GM23338 (cell line): ENCODE data around the gene CCDC149. TPM values are rescaled to one million over a fixed set of nuclear protein-coding genes. Genes with fewer than 3 reads are reported as not detected.

Experiments used
- ATAC-seq: fragments of 200-7000 bp; cut with Tn5 transposase; 3 replicates; pipeline ENCODE4 v1.9.1; 2020
- DNase-seq: peaks from one replicate; pipeline ENCODE4 v3.0.0-alpha.2; 2015; ENCODE audit warnings: low spot score
- H2AFZ ChIP-seq: fragments of 200-600 bp; sonication (generic); 2 replicates; pipeline ENCODE4 v1.8.0; 2016; ENCODE audit warnings: antibody characterized with exemption, mild to moderate bottlenecking, moderate library complexity
- H3F3A ChIP-seq: fragments of 200-600 bp; sonication (generic); replicated peaks from 2 replicates; pipeline ENCODE4 v1.8.0; 2017; ENCODE audit warnings: antibody characterized with exemption, mixed run types, low read depth
- H3K27ac ChIP-seq: fragments of 200-600 bp; sonication (generic); 2 replicates; pipeline ENCODE4 v1.6.1; 2016; ENCODE audit warnings: low read depth
- H3K27me3 ChIP-seq: fragments of 200-600 bp; sonication (generic); 2 replicates; pipeline ENCODE4 v1.8.0; 2016; ENCODE audit warnings: mild to moderate bottlenecking, mixed run types, moderate library complexity; ENCODE audit not compliant: insufficient read depth
- H3K36me3 ChIP-seq: fragments of 200-600 bp; sonication (generic); 2 replicates; pipeline ENCODE4 v1.8.0; 2016; ENCODE audit warnings: mild to moderate bottlenecking; ENCODE audit not compliant: insufficient read depth
- H3K4me1 ChIP-seq: fragments of 200-600 bp; sonication (generic); 2 replicates; pipeline ENCODE4 v1.8.0; 2016; ENCODE audit warnings: mild to moderate bottlenecking, moderate library complexity; ENCODE audit not compliant: insufficient read depth
- H3K4me2 ChIP-seq: fragments of 200-600 bp; sonication (generic); 2 replicates; pipeline ENCODE4 v1.7.1; 2017; ENCODE audit warnings: mixed run types
- H3K4me3 ChIP-seq: fragments of 200-600 bp; sonication (generic); 2 replicates; pipeline ENCODE4 v1.6.1; 2016; ENCODE audit warnings: mixed run types
- H3K79me2 ChIP-seq: fragments of 200-600 bp; sonication (generic); replicated peaks from 2 replicates; pipeline ENCODE4 v1.8.0; 2017; ENCODE audit warnings: mild to moderate bottlenecking; ENCODE audit not compliant: insufficient read depth
- H3K9me2 ChIP-seq: fragments of 200-600 bp; sonication (generic); 2 replicates; pipeline ENCODE4 v1.8.0; 2017; ENCODE audit not compliant: insufficient read depth
- H4K20me1 ChIP-seq: fragments of 200-600 bp; sonication (generic); replicated peaks from 2 replicates; pipeline ENCODE4 v1.8.0; 2017; ENCODE audit warnings: mild to moderate bottlenecking; ENCODE audit not compliant: insufficient read depth
- H3K27ac Mint-ChIP-seq: 2 replicates; pipeline ENCODE4 v1.8.0; 2020; ENCODE audit warnings: inconsistent platforms, mild to moderate bottlenecking, moderate library complexity, mixed read lengths
- H3K27me3 Mint-ChIP-seq: 3 replicates; pipeline ENCODE4 v1.8.0; 2022; ENCODE audit warnings: low read depth, mild to moderate bottlenecking, moderate library complexity, mixed read lengths, inconsistent platforms; ENCODE audit not compliant: insufficient read depth, poor library complexity
- H3K36me3 Mint-ChIP-seq: 3 replicates; pipeline ENCODE4 v1.8.0; 2021; ENCODE audit warnings: low read depth, mild to moderate bottlenecking, inconsistent platforms, moderate library complexity, mixed read lengths
- H3K4me1 Mint-ChIP-seq: 3 replicates; pipeline ENCODE4 v1.8.0; 2020; ENCODE audit warnings: mild to moderate bottlenecking, inconsistent platforms, mixed read lengths
- H3K4me3 Mint-ChIP-seq: 3 replicates; pipeline ENCODE4 v1.8.0; 2021; ENCODE audit warnings: moderate library complexity, mild to moderate bottlenecking, inconsistent platforms, mixed read lengths
- H3K9me3 Mint-ChIP-seq: 3 replicates; pipeline ENCODE4 v1.8.0; 2020; ENCODE audit warnings: moderate library complexity, mild to moderate bottlenecking, inconsistent platforms, mixed read lengths
- CREB1 ChIP-seq: fragments of 250-450 bp; sonication (Bioruptor Pico); IDR thresholded peaks from 2 replicates; pipeline ENCODE4 v1.5.0; 2020; ENCODE audit warnings: low read depth, mild to moderate bottlenecking, moderate library complexity
- EZH2phosphoT487 ChIP-seq: fragments of 200-600 bp; sonication (generic); IDR thresholded peaks from one replicate; pipeline ENCODE4 v1.8.1; 2018; ENCODE audit warnings: antibody characterized with exemption; ENCODE audit not compliant: unreplicated experiment
- JUNB ChIP-seq: IDR thresholded peaks from one replicate; pipeline ENCODE4 v1.6.1; 2016; ENCODE audit warnings: antibody characterized with exemption; ENCODE audit not compliant: unreplicated experiment
- NANOG ChIP-seq: IDR thresholded peaks from 2 replicates; pipeline ENCODE4 v1.6.1; 2016; ENCODE audit warnings: antibody characterized with exemption, borderline replicate concordance
- POLR2AphosphoS5 ChIP-seq: IDR thresholded peaks from 2 replicates; pipeline ENCODE4 v1.6.1; 2016; ENCODE audit warnings: antibody characterized with exemption, low read depth
- REST ChIP-seq: IDR thresholded peaks from one replicate; pipeline ENCODE4 v1.6.1; 2018; ENCODE audit warnings: antibody characterized with exemption; ENCODE audit not compliant: unreplicated experiment
- STAT1 ChIP-seq: IDR thresholded peaks from one replicate; pipeline ENCODE4 v1.6.1; 2016; ENCODE audit warnings: antibody characterized with exemption; ENCODE audit not compliant: unreplicated experiment
- ZNF114 ChIP-seq: fragments of 250-450 bp; sonication (Bioruptor Pico); IDR thresholded peaks from 2 replicates; pipeline ENCODE4 v1.5.0; 2020; ENCODE audit warnings: mild to moderate bottlenecking, moderate library complexity
- polyA plus RNA-seq: library from polyadenylated mRNA; unstranded; fragments of >200 nt; fragmentation: Nextera tagmentation; extraction: Ambion mirVana; gene quantifications from 2 replicates; pipeline ENCODE4 v1.2.1, GENCODE V29; 2016
- total RNA-seq: library from RNA; depleted of rRNA; stranded (reverse); fragments of >200 nt; shearing (Covaris generic); gene quantifications from 2 replicates; pipeline ENCODE4 v1.2.3, GENCODE V29; 2014
- TF ChIP-seq, protein P1 (sequence below), 2 experiments: fragments of 200-600 bp in 1 of 2; sonication (generic) in 1 of 2; conservative IDR thresholded peaks; 2 replicates each; pipeline versions ENCODE4 v1.5.1 to v1.6.1; 2016 to 2017; ENCODE audit warnings: antibody characterized with exemption in 2 of 2, low read depth in 2 of 2, mild to moderate bottlenecking in 2 of 2, moderate library complexity in 1 of 2
- TF ChIP-seq, protein P2 (sequence below): IDR thresholded peaks from 2 replicates; pipeline ENCODE4 v1.6.1; 2016; ENCODE audit warnings: antibody characterized with exemption

The CCDC149 gene
- total and polyA plus RNA-seq, 2 experiments from 2014 or later: 2.6 to 6.4 TPM

- H3K9me3 Mint-ChIP-seq: no peaks in the 10 kb centered on the region
- Histone ChIP-seq H3K9me2 (0 out of 2 replicates have a peak, but pooled peaks cover 10% of the 10 kb centered on the region), H3K4me3 (no peak overlapping the region), H2AFZ (no peak overlapping the region), H3K4me2 (no peak overlapping the region), H3K36me3 (no peaks in the 10 kb centered on the region), H3K79me2 (no peaks in the 10 kb centered on the region), H3K27me3 (no peaks in the 10 kb centered on the region), H3K27ac (no peak overlapping the region), H3K4me1 (no peaks in the 10 kb centered on the region), H4K20me1 (no peaks in the 10 kb centered on the region), H3F3A (0 out of 2 replicates have a peak, but pooled peaks cover 3% of the 10 kb centered on the region)
- no peak overlapping the region for H3K27ac Mint-ChIP-seq
- TF ChIP-seq REST: no peak
- H3K27me3 Mint-ChIP-seq: peaks cover 2% of the 10 kb centered on the region
- no peaks in the 10 kb centered on the region; the same call in 2 of the 3 replicates for H3K36me3 Mint-ChIP-seq
- H3K4me3 Mint-ChIP-seq: no peak overlapping the region
- DNase-seq (no peak), ATAC-seq (no peak)
- H3K4me1 Mint-ChIP-seq: peaks cover 10% of the 10 kb centered on the region
Measured at GRCh38 chr4:24772061-24772705, 140.7 kb downstream of the CCDC149 start.

- H3K27ac Mint-ChIP-seq: no peak overlapping the region
- no peak for ATAC-seq
- TF ChIP-seq REST (no peak), EZH2phosphoT487 (no peak), POLR2AphosphoS5 (no peak), NANOG (no peak), ZNF114 (CRISPR knock-in tag) (no peak), JUNB (no peak), CREB1 (CRISPR knock-in tag) (no peak), STAT1 (no peak)
- TF ChIP-seq, protein P1, sequence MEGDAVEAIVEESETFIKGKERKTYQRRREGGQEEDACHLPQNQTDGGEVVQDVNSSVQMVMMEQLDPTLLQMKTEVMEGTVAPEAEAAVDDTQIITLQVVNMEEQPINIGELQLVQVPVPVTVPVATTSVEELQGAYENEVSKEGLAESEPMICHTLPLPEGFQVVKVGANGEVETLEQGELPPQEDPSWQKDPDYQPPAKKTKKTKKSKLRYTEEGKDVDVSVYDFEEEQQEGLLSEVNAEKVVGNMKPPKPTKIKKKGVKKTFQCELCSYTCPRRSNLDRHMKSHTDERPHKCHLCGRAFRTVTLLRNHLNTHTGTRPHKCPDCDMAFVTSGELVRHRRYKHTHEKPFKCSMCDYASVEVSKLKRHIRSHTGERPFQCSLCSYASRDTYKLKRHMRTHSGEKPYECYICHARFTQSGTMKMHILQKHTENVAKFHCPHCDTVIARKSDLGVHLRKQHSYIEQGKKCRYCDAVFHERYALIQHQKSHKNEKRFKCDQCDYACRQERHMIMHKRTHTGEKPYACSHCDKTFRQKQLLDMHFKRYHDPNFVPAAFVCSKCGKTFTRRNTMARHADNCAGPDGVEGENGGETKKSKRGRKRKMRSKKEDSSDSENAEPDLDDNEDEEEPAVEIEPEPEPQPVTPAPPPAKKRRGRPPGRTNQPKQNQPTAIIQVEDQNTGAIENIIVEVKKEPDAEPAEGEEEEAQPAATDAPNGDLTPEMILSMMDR (conservative IDR thresholded peaks at IDR 0.05; ENCODE audit: low read depth in 2 of 2): no peak
- TF ChIP-seq, protein P2, sequence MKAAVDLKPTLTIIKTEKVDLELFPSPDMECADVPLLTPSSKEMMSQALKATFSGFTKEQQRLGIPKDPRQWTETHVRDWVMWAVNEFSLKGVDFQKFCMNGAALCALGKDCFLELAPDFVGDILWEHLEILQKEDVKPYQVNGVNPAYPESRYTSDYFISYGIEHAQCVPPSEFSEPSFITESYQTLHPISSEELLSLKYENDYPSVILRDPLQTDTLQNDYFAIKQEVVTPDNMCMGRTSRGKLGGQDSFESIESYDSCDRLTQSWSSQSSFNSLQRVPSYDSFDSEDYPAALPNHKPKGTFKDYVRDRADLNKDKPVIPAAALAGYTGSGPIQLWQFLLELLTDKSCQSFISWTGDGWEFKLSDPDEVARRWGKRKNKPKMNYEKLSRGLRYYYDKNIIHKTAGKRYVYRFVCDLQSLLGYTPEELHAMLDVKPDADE: no peak
Measured at GRCh38 chr4:24771241-24771640, 141.6 kb downstream of the CCDC149 start.

More at GRCh38 chr4:24771241-24771640, 141.6 kb downstream of the CCDC149 start:
- H3K27me3 ChIP-seq: no peaks in the 10 kb centered on the region
- H3K27me3 Mint-ChIP-seq: peaks cover 2% of the 10 kb centered on the region
- H3K36me3 Mint-ChIP-seq: no peaks in the 10 kb centered on the region; the same call in 2 of the 3 replicates
- no peak overlapping the region for H2AFZ ChIP-seq
- peaks cover 10% of the 10 kb centered on the region for H3K4me1 Mint-ChIP-seq
- no peak overlapping the region for H3K4me2 ChIP-seq
- no peaks in the 10 kb centered on the region for H3K4me1 ChIP-seq
- H4K20me1 ChIP-seq: no peaks in the 10 kb centered on the region
- H3F3A ChIP-seq: 0 out of 2 replicates have a peak, but pooled peaks cover 3% of the 10 kb centered on the region
- H3K9me2 ChIP-seq: peaks cover 17% of the 10 kb centered on the region
- H3K9me3 Mint-ChIP-seq: no peaks in the 10 kb centered on the region
- H3K4me3 ChIP-seq: no peak overlapping the region
- H3K36me3 ChIP-seq: no peaks in the 10 kb centered on the region
- no peak overlapping the region for H3K4me3 Mint-ChIP-seq
- H3K79me2 ChIP-seq: no peaks in the 10 kb centered on the region
- no peak overlapping the region for H3K27ac ChIP-seq
- DNase-seq: no peak
